ENCODE measurements around the gene LRRK1. TPM values are rescaled to one million over a fixed set of nuclear protein-coding genes. Genes with fewer than 3 reads are reported as not detected.

Gene LRRK1
- total and polyA plus RNA-seq, 2 of the 4 experiments (the other 2 are of a cell fraction), result 3.0 to 5.8 TPM

- Histone ChIP-seq H3K23ac (ENCODE audit: low read depth, low read length) (no peak within 1 kb of the TSS), H3K9me1 (ENCODE audit: insufficient read depth, low read length) (0 out of 2 replicates have a peak, but pooled peaks cover 2% of the 10 kb centered on the region), H4K20me1 (ENCODE audit: insufficient read depth, low read length) (no peaks in the 10 kb centered on the region), H3K4me2 (ENCODE audit: low read depth, low read length) (peak within 1 kb of the TSS; percentile 52), H3K79me1 (ENCODE audit: low read depth in 1 of 2, low read length in 2 of 2) (no peaks in the 10 kb centered on the region), H2AK5ac (ENCODE audit: low read depth, low read length) (no peak within 1 kb of the TSS), H4K8ac (ENCODE audit: low read depth in 2 of 2, low read length in 2 of 2) (no peak within 1 kb of the TSS), H2AK9ac (replicated peaks; ENCODE audit: low read depth, low read length, poor library complexity) (peak within 1 kb of the TSS; percentile 39), H3K9me3 (ENCODE audit: control insufficient read depth, insufficient read depth, low read length) (0 out of 2 replicates have a peak, but pooled peaks cover 2% of the 10 kb centered on the region), H3K9ac (ENCODE audit: low read depth, low read length) (no peak within 1 kb of the TSS), H2AFZ (replicated peaks; ENCODE audit: low read length, poor library complexity) (peak within 1 kb of the TSS; percentile 85), H4K91ac (ENCODE audit: insufficient read depth, low read depth, low read length) (no peak within 1 kb of the TSS), H3K14ac (replicated peaks; ENCODE audit: low read depth, low read length) (no peak within 1 kb of the TSS), H3K27me3 (ENCODE audit: control insufficient read depth, insufficient read depth, low read length) (peaks cover 68% of the 10 kb centered on the region), H3K4me3 (ENCODE audit: insufficient read depth, low read depth, low read length) (peak within 1 kb of the TSS; percentile 63), H3K36me3 (ENCODE audit: control insufficient read depth, insufficient read depth, low read length) (no peaks in the 10 kb centered on the region), H3K27ac (ENCODE audit: insufficient read depth, low read length) (no peak within 1 kb of the TSS), H3K56ac (ENCODE audit: extremely low read depth, insufficient read depth, low read length) (no peak within 1 kb of the TSS), H2BK20ac (ENCODE audit: low read depth, low read length) (no peak within 1 kb of the TSS), H3K4ac (ENCODE audit: low read depth, low read length) (no peak within 1 kb of the TSS), H2BK5ac (ENCODE audit: low read depth, low read length, poor library complexity, severe bottlenecking) (no peak within 1 kb of the TSS), H3K4me1 (ENCODE audit: control insufficient read depth, insufficient read depth, low read length) (no peaks in the 10 kb centered on the region; the same call in 1 of the 2 replicates), H3K18ac (ENCODE audit: low read depth, low read length) (no peak within 1 kb of the TSS), H2BK15ac (ENCODE audit: low read depth, low read length) (no peak within 1 kb of the TSS), H4K5ac (ENCODE audit: low read depth, low read length) (no peak within 1 kb of the TSS), H2BK120ac (ENCODE audit: low read depth, low read length) (no peak within 1 kb of the TSS)
- in situ Hi-C loops (cut with MboI; ENCODE audit: low sequenced_read_pairs), result loop anchor here (10.0 kb wide), 1 partner anchor 215 kb away; no protein-coding TSS in a partner anchor
- DNase-seq, result peak; percentile 16
- BruUV-seq (replicated peaks), result no TSS peak
- intact Hi-C loops (cut with micrococcal nuclease), result no loop called here
- peak; percentile 83 for ATAC-seq (ENCODE audit: low read depth)
- dilution Hi-C loops (cut with HindIII; ENCODE audit: low sequenced_read_pairs, unreplicated experiment), result no loop called here
- POLR2A ChIA-PET (ENCODE audit: unreplicated experiment), result no interaction called here
- CTCF ChIA-PET, result interaction anchor here (1.0 kb wide), 1 partner anchor 39 kb away, joined by 3 read pairs; no protein-coding TSS in a partner anchor
- WGBS, 2 experiments (ENCODE audit: extremely low coverage in 2 of 2, insufficient read length in 1 of 2), result 2% methylated on average over 18 of the region's 93 CpGs; no CpG with 5 or more reads in 1 of the 2 experiments
- TF ChIP-seq BHLHE40 (IDR thresholded peaks at IDR 0.05; ENCODE audit: low read depth, low read length) (no peak), FOS (IDR thresholded peaks at IDR 0.05; ENCODE audit: low read depth, low read length) (no peak), MAFK (IDR thresholded peaks at IDR 0.05; ENCODE audit: low read depth, low read length) (no peak), RFX5 (IDR thresholded peaks at IDR 0.05; ENCODE audit: low read depth, low read length) (no peak), RAD21 (IDR thresholded peaks at IDR 0.05; ENCODE audit: low read length) (no peak), NFE2L2 (IDR thresholded peaks at IDR 0.05; ENCODE audit: low read depth, low read length) (no peak), RCOR1 (IDR thresholded peaks at IDR 0.05; ENCODE audit: insufficient replicate concordance, low read length) (no peak), MXI1 (IDR thresholded peaks at IDR 0.05; ENCODE audit: borderline replicate concordance, low read depth, low read length) (no peak), ELK1 (IDR thresholded peaks at IDR 0.05; ENCODE audit: borderline replicate concordance, low read depth, low read length) (no peak), CTCF (conservative IDR thresholded peaks at IDR 0.05; ENCODE audit: low read depth, low read length) (no peak), CEBPB (IDR thresholded peaks at IDR 0.05; ENCODE audit: low read depth, low read length) (no peak), USF2 (IDR thresholded peaks at IDR 0.05; ENCODE audit: low read depth, low read length) (no peak), CHD1 (IDR thresholded peaks at IDR 0.05; ENCODE audit: low read depth, low read length) (no peak), SMC3 (IDR thresholded peaks at IDR 0.05; ENCODE audit: low read depth, low read length) (no peak), POLR2A (IDR thresholded peaks at IDR 0.05; ENCODE audit: low read depth, low read length) (no peak)
Observed at GRCh38 chr15:100879464-100880138, 39.6 kb upstream of the LRRK1 start, which contains the start of gene ALDH1A3. TSS of gene ALDH1A3 (plus strand) at chr15:100879831. CDS start at chr15:100879908, 77 bp downstream.
